ENCODE results near the gene PTPRN2.
"Not testable (repeated sequence)": the region's sequence is repeated elsewhere in the genome, so short reads cannot be mapped to it uniquely, and the experiment has no call there.

The PTPRN2 gene

GRCh38 chr7:157505646-157506045 lies 1082.0 kb downstream of the PTPRN2 start:
- peaks cover 32% of the 10 kb centered on the region for H3K27me3 Mint-ChIP-seq (ENCODE audit: low read depth, poor library complexity)
- H3K9me3 Mint-ChIP-seq: peaks cover 54% of the 10 kb centered on the region
- H3K27ac Mint-ChIP-seq: no peak overlapping the region

GRCh38 chr7:157503229-157503628 lies 1084.4 kb downstream of the PTPRN2 start:
- no peak for TF ChIP-seq CTCF (IDR thresholded peaks at IDR 0.05)
- no peak for DNase-seq
- peaks cover 17% of the 10 kb centered on the region for H3K27me3 Mint-ChIP-seq (ENCODE audit: low read depth, poor library complexity)
- no peak overlapping the region for H3K27ac Mint-ChIP-seq
- H3K4me3 Mint-ChIP-seq: no peak overlapping the region
- H3K4me1 Mint-ChIP-seq: peaks cover 29% of the 10 kb centered on the region
- H3K36me3 Mint-ChIP-seq (ENCODE audit: low read depth): no peaks in the 10 kb centered on the region
- peaks cover 49% of the 10 kb centered on the region for H3K9me3 Mint-ChIP-seq

More at GRCh38 chr7:157505646-157506045, 1082.0 kb downstream of the PTPRN2 start:
- Mint-ChIP-seq H3K36me3 (ENCODE audit: low read depth) (no peaks in the 10 kb centered on the region), H3K4me3 (no peak overlapping the region), H3K4me1 (peaks cover 12% of the 10 kb centered on the region)
- no peak for DNase-seq
- no peak for TF ChIP-seq CTCF (IDR thresholded peaks at IDR 0.05)

GRCh38 chr7:157502701-157503111 lies 1084.9 kb downstream of the PTPRN2 start:
- Mint-ChIP-seq H3K9me3 (peaks cover 49% of the 10 kb centered on the region), H3K27ac (no peak overlapping the region), H3K27me3 (ENCODE audit: low read depth, poor library complexity) (peaks cover 12% of the 10 kb centered on the region), H3K4me1 (peaks cover 34% of the 10 kb centered on the region), H3K4me3 (peak overlapping the region; percentile 40), H3K36me3 (ENCODE audit: low read depth) (no peaks in the 10 kb centered on the region)
- no peak for TF ChIP-seq CTCF (IDR thresholded peaks at IDR 0.05)
- no peak for DNase-seq

GRCh38 chr7:157501581-157501980 lies 1086.0 kb downstream of the PTPRN2 start:
- Mint-ChIP-seq H3K4me1 (peaks cover 45% of the 10 kb centered on the region), H3K36me3 (ENCODE audit: low read depth) (no peaks in the 10 kb centered on the region), H3K27ac (no peak overlapping the region), H3K4me3 (no peak overlapping the region), H3K27me3 (ENCODE audit: low read depth, poor library complexity) (peaks cover 8% of the 10 kb centered on the region), H3K9me3 (peaks cover 42% of the 10 kb centered on the region)
- DNase-seq: no peak
- no peak for TF ChIP-seq CTCF (IDR thresholded peaks at IDR 0.05)

GRCh38 chr7:157500989-157501540 lies 1086.6 kb downstream of the PTPRN2 start:
- Mint-ChIP-seq H3K4me1 (peaks cover 50% of the 10 kb centered on the region), H3K9me3 (peaks cover 37% of the 10 kb centered on the region)
- H3K4me3 Mint-ChIP-seq; H3K27ac Mint-ChIP-seq; H3K27me3 Mint-ChIP-seq (ENCODE audit: low read depth, poor library complexity); DNase-seq; H3K36me3 Mint-ChIP-seq (ENCODE audit: low read depth): not testable (repeated sequence)

- Mint-ChIP-seq H3K4me3 (no peak overlapping the region), H3K9me3 (peaks cover 30% of the 10 kb centered on the region), H3K27ac (no peak overlapping the region), H3K36me3 (ENCODE audit: low read depth) (no peaks in the 10 kb centered on the region), H3K27me3 (ENCODE audit: low read depth, poor library complexity) (peaks cover 8% of the 10 kb centered on the region), H3K4me1 (peaks cover 56% of the 10 kb centered on the region)
- no peak for TF ChIP-seq CTCF (IDR thresholded peaks at IDR 0.05)
- no peak for DNase-seq
These were observed 1087.3 kb downstream of the PTPRN2 start for GRCh38 chr7:157500171-157500960.

Data from nephron progenitor cell (in vitro differentiated cells).